ENCODE measurements around the gene SLC22A2.

- TF ChIP-seq CTCF (IDR thresholded peaks at IDR 0.05) (no peak), POLR2A (IDR thresholded peaks at IDR 0.05) (no peak), POLR2AphosphoS5 (IDR thresholded peaks at IDR 0.05) (no peak)
These were observed 85.9 kb downstream of the SLC22A2 start for GRCh38 chr6:160172704-160173103.
